ENCODE data around the gene CCDC24. TPM values are rescaled to one million over a fixed set of nuclear protein-coding genes. Genes with fewer than 3 reads are reported as not detected.
A peak's percentile ranks its signal among the peaks of the same experiment; 100 is the strongest.

Gene CCDC24
- total and polyA plus RNA-seq, 9 of the 15 experiments (the other 6 are each of a cell fraction or from before 2014, with no cell fraction given), result 0.31 to 4.5 (median 1.5) TPM

DNA sequence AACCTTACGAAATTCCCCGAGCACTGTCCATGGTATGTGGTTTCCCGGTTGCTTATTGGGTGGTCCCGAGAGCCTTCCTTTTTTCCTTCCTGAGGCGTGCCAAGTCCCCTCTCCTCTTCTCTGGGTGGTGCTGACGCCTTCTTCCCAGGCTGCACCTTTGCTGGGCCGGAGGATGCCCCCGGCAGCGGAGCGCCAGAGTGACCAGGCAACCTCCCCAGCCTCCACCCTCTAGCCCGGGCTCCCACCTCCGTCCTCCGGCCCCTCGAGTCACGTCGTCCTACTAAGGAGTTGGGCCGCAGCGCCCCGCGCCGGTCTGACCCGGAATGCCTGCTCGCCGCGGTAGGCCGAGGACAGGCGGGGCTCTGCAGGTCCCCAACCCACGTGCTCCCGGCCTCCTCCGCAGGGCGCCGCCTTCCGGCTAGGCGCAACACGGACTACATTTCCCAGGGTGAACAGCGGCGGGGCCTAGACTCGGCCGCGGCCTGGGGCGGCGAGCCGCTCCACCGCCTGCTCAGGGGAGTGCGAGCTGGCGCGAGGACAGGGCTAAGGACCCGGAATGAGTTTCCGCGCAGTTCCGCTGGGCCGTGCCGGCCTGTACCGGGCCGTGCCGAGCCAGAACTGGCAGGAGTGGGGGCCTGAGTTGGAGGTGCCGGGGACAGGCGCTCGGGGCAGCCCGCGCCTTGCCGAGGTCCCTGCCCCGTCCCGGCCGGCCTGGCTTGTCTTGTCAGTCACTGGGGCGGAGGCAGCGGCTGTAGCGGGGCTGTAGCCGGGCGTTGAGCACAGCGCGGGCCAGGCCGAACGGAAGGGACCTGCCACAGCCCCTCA, 45.0 kb upstream of the CCDC24 start, which contains the start of gene IPO13 (continued):
- TF ChIP-seq, protein P1, sequence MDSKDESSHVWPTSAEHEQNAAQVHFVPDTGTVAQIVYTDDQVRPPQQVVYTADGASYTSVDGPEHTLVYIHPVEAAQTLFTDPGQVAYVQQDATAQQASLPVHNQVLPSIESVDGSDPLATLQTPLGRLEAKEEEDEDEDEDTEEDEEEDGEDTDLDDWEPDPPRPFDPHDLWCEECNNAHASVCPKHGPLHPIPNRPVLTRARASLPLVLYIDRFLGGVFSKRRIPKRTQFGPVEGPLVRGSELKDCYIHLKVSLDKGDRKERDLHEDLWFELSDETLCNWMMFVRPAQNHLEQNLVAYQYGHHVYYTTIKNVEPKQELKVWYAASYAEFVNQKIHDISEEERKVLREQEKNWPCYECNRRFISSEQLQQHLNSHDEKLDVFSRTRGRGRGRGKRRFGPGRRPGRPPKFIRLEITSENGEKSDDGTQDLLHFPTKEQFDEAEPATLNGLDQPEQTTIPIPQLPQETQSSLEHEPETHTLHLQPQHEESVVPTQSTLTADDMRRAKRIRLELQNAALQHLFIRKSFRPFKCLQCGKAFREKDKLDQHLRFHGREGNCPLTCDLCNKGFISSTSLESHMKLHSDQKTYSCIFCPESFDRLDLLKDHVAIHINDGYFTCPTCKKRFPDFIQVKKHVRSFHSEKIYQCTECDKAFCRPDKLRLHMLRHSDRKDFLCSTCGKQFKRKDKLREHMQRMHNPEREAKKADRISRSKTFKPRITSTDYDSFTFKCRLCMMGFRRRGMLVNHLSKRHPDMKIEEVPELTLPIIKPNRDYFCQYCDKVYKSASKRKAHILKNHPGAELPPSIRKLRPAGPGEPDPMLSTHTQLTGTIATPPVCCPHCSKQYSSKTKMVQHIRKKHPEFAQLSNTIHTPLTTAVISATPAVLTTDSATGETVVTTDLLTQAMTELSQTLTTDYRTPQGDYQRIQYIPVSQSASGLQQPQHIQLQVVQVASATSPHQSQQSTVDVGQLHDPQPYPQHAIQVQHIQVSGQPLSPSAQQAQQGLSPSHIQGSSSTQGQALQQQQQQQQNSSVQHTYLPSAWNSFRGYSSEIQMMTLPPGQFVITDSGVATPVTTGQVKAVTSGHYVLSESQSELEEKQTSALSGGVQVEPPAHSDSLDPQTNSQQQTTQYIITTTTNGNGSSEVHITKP (IDR thresholded peaks at IDR 0.05; ENCODE audit: partially characterized antibody), result peak; percentile 27
- TF ChIP-seq ZNF79 (CRISPR knock-in tag; IDR thresholded peaks at IDR 0.05; ENCODE audit: low read depth) (no peak), FOXK1 (CRISPR knock-in tag; IDR thresholded peaks at IDR 0.05; ENCODE audit: borderline replicate concordance) (0 out of 2 replicates have a peak, but pooled peaks have one; percentile 51), ZNF12 (CRISPR knock-in tag; IDR thresholded peaks at IDR 0.05) (peak; percentile 73; the same call in 1 of the 2 replicates), PHB (CRISPR knock-in tag; IDR thresholded peaks at IDR 0.05) (0 out of 2 replicates have a peak, but pooled peaks have one; percentile 15), CBX3 (IDR thresholded peaks at IDR 0.05; ENCODE audit: borderline replicate concordance in 1 of 2, low read length in 2 of 2) (peak in 1 of 2 experiments; percentile 68; a peak in 1 of 3 replicates), NCOA1 (IDR thresholded peaks at IDR 0.05; ENCODE audit: low read depth) (no peak; the same call in 1 of the 2 replicates), ZNF143 (CRISPR knock-in tag; IDR thresholded peaks at IDR 0.05) (peak; percentile 100), NR3C1 (CRISPR knock-in tag; IDR thresholded peaks at IDR 0.05) (no peak), SMAD1 (IDR thresholded peaks at IDR 0.05; ENCODE audit: low read depth, low read length, partially characterized antibody) (no peak), TOE1 (IDR thresholded peaks at IDR 0.05; ENCODE audit: borderline replicate concordance) (peak; percentile 92; the same call in 1 of the 2 replicates), TOE1 (CRISPR knock-in tag; IDR thresholded peaks at IDR 0.05; ENCODE audit: borderline replicate concordance, low read depth) (0 out of 2 replicates have a peak, but pooled peaks have one; percentile 22), ZNF197 (CRISPR knock-in tag; IDR thresholded peaks at IDR 0.05; ENCODE audit: low read depth) (0 out of 2 replicates have a peak, but pooled peaks have one; percentile 87), ZNF707 (CRISPR knock-in tag; conservative IDR thresholded peaks at IDR 0.05) (no peak), ZFPM2 (CRISPR knock-in tag; IDR thresholded peaks at IDR 0.05) (0 out of 2 replicates have a peak, but pooled peaks have one; percentile 47), PCBP1 (IDR thresholded peaks at IDR 0.05; ENCODE audit: low read depth, low read length, poor library complexity, severe bottlenecking) (peak; percentile 89), SRF (CRISPR knock-in tag; IDR thresholded peaks at IDR 0.05) (peak in 1 of 2 experiments; percentile 81; a peak in 2 of 4 replicates)
- TF ChIP-seq, protein P2, sequence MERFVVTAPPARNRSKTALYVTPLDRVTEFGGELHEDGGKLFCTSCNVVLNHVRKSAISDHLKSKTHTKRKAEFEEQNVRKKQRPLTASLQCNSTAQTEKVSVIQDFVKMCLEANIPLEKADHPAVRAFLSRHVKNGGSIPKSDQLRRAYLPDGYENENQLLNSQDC (CRISPR knock-in tag; IDR thresholded peaks at IDR 0.05), result peak; percentile 44; the same call in 1 of the 2 replicates
- TF ChIP-seq, protein P3, sequence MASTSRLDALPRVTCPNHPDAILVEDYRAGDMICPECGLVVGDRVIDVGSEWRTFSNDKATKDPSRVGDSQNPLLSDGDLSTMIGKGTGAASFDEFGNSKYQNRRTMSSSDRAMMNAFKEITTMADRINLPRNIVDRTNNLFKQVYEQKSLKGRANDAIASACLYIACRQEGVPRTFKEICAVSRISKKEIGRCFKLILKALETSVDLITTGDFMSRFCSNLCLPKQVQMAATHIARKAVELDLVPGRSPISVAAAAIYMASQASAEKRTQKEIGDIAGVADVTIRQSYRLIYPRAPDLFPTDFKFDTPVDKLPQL (IDR thresholded peaks at IDR 0.05; ENCODE audit: extremely low read depth, insufficient read length), result no peak
- TF ChIP-seq, protein P4, sequence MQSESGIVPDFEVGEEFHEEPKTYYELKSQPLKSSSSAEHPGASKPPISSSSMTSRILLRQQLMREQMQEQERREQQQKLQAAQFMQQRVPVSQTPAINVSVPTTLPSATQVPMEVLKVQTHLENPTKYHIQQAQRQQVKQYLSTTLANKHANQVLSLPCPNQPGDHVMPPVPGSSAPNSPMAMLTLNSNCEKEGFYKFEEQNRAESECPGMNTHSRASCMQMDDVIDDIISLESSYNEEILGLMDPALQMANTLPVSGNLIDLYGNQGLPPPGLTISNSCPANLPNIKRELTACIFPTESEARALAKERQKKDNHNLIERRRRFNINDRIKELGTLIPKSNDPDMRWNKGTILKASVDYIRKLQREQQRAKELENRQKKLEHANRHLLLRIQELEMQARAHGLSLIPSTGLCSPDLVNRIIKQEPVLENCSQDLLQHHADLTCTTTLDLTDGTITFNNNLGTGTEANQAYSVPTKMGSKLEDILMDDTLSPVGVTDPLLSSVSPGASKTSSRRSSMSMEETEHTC (IDR thresholded peaks at IDR 0.05), result peak; percentile 62; the same call in 1 of the 2 replicates
